Endothelial cell of hepatic sinusoid (primary cell): ENCODE data around the gene AIFM2.
"Not testable (repeated sequence)": the region's sequence is repeated elsewhere in the genome, so short reads cannot be mapped to it uniquely, and the experiment has no call there.

Experiments
- in situ Hi-C: cut with HindIII; loops from 2 replicates; pipeline ENCODE4 v1.10.0; 2017; ENCODE audit warnings: low sequenced_read_pairs

The AIFM2 gene

GRCh38 chr10:70132098-70133029 is at the start of gene AIFM2:
AIFM2 (minus strand) TSS chr10:70132825; CDS start chr10:70124084, 8,741 bp downstream.
- in situ Hi-C loops = no loop called here

- in situ Hi-C loops = not testable (repeated sequence)
Measured at GRCh38 chr10:70179209-70179608, 46.6 kb upstream of the AIFM2 start.

- in situ Hi-C loops = no loop called here
Measured at GRCh38 chr10:70178139-70178725, 45.6 kb upstream of the AIFM2 start.

- in situ Hi-C loops = no loop called here
Measured at GRCh38 chr10:70176441-70176840, 43.8 kb upstream of the AIFM2 start.

- in situ Hi-C loops = no loop called here
Measured at GRCh38 chr10:70175516-70175915, 42.9 kb upstream of the AIFM2 start.

- in situ Hi-C loops = no loop called here
Measured at GRCh38 chr10:70174058-70174741, 41.6 kb upstream of the AIFM2 start.

GRCh38 chr10:70169649-70170364 is 37.2 kb upstream of the AIFM2 start:
- in situ Hi-C loops = no loop called here

- in situ Hi-C loops = no loop called here
Measured at GRCh38 chr10:70169011-70169410, 36.4 kb upstream of the AIFM2 start.

- in situ Hi-C loops = no loop called here
Measured at GRCh38 chr10:70167246-70167645, 34.6 kb upstream of the AIFM2 start.

- in situ Hi-C loops = no loop called here
Measured at GRCh38 chr10:70166394-70166793, 33.8 kb upstream of the AIFM2 start.

- in situ Hi-C loops = no loop called here
Measured at GRCh38 chr10:70164163-70164562, 31.5 kb upstream of the AIFM2 start.

- in situ Hi-C loops = no loop called here
Measured at GRCh38 chr10:70163448-70163847, 30.8 kb upstream of the AIFM2 start.

GRCh38 chr10:70162892-70163201 is 30.2 kb upstream of the AIFM2 start:
- in situ Hi-C loops = no loop called here

- in situ Hi-C loops = no loop called here
Measured at GRCh38 chr10:70162151-70162891, 29.7 kb upstream of the AIFM2 start.

GRCh38 chr10:70160798-70161197 is 28.2 kb upstream of the AIFM2 start:
- in situ Hi-C loops = no loop called here

- in situ Hi-C loops = not testable (repeated sequence)
Measured at GRCh38 chr10:70159366-70159765, 26.7 kb upstream of the AIFM2 start.

- in situ Hi-C loops = no loop called here
Measured at GRCh38 chr10:70158113-70158512, 25.5 kb upstream of the AIFM2 start.

GRCh38 chr10:70155255-70155838 is 22.7 kb upstream of the AIFM2 start:
- in situ Hi-C loops = no loop called here

- in situ Hi-C loops = no loop called here
Measured at GRCh38 chr10:70148516-70148915, 15.9 kb upstream of the AIFM2 start.

GRCh38 chr10:70147259-70147625 is 14.6 kb upstream of the AIFM2 start:
- in situ Hi-C loops = no loop called here
